ENCODE results near the gene PPIL6.

Gene PPIL6

GRCh38 chr6:109449064-109449794, 8.8 kb upstream of the PPIL6 start:
- no peak for DNase-seq (ENCODE audit: low spot score)

DNA sequence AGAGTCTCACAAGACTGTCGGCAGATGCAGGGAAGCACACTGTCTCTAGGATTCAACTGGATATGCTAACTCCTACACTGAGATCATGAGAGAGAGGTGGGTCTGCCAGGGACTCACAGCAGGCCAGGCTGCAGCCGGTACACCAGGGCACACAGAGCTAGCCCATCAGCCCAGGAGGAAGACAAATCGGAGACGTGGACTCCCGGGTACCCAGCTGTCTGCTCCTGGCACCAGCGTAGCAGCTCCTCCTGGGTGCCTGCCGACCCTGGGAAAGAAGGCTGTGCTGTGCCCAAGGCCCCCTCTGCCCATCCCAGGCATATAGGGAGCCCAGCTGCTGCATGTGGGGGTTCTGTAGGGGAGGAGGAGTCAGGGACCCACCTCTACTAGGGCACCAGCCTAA, 8.2 kb upstream of the PPIL6 start:
- no peak for DNase-seq (ENCODE audit: low spot score)

DNA sequence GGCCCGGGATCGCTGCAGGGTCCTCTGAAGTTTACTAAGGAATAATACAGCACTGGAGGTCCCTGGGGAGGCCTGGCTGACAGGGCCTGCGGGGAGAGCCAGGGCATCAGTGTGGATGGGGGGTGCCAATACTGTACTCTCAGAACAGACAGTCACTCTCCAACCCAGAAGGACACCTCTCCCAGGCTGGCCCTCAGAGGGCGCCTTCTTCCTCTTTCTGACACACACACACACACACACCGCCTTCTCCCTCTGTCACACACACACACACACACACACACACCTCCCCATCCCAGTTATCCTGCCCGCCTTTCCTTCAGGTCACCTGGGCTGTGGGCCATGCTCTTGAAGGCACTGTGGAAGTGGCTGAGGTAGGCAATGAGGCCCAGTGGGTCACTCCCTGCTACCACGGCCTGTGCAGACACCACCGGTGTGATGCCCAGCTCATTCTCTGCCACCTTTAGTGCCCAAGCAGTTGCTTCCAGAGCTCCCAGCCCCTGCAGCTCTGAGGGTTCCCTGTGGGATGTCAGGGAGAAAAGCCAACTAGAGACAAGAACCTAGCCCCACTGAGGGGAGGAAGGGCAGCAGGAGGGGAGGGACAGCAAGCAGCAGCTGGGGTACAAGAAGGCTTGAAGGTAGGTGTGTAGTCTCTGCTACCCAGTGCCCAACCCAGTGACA, 7.6 kb upstream of the PPIL6 start:
- no peak for DNase-seq (ENCODE audit: low spot score)

DNA sequence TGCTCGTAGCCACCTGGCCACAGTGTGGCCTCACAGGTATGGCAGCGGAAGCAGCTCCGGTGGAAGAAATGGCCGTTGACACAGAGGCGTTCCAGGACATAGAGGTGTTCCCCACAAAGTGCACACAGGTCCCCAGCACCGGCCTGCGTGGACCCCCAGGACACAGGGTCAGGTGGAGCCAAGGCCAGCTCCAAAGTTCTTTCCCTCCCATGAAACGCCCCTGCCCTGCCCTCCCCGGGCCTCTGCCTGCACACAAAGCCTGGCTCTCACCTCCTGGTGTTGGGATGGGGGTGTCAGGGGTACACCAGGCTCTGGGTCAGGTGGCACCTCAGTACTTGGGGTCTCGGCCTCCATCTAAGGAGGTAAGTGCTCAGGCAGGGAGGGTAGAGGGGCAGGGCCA, 6.7 kb upstream of the PPIL6 start:
- no peak for DNase-seq (ENCODE audit: low spot score)

- no peak for DNase-seq (ENCODE audit: low spot score)
These were observed 6.1 kb upstream of the PPIL6 start for GRCh38 chr6:109446541-109446940.

- no peak for DNase-seq (ENCODE audit: low spot score)
These were observed 5.6 kb upstream of the PPIL6 start for GRCh38 chr6:109446072-109446471.

GRCh38 chr6:109445382-109445781, 5.0 kb upstream of the PPIL6 start:
- DNase-seq (ENCODE audit: low spot score) = no peak

GRCh38 chr6:109443425-109443950, 3.1 kb upstream of the PPIL6 start:
- no peak for DNase-seq (ENCODE audit: low spot score)

DNA sequence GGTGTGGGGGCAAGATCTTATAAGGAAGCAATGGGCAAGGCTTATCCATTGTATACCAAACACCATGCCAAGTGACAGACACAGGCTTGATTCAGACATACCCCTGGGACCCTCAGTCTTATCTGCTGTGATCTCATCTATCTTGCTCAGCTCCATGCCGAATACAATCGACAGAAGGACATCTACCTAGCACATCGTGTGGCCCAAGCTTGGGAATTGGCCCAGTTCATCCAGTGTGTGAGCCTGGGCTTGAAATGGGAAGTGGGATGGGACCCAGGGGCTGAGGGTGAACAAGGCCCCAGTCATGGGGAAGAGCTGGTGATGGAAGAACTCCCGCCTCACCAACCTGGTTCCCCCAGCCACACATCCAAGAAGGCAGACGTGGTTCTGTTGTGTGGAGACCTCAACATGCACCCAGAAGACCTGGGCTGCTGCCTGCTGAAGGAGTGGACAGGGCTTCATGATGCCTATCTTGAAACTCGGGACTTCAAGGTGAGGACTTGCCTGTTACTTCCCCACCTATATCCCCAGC, 2.0 kb upstream of the PPIL6 start:
- no peak for DNase-seq (ENCODE audit: low spot score)

DNA sequence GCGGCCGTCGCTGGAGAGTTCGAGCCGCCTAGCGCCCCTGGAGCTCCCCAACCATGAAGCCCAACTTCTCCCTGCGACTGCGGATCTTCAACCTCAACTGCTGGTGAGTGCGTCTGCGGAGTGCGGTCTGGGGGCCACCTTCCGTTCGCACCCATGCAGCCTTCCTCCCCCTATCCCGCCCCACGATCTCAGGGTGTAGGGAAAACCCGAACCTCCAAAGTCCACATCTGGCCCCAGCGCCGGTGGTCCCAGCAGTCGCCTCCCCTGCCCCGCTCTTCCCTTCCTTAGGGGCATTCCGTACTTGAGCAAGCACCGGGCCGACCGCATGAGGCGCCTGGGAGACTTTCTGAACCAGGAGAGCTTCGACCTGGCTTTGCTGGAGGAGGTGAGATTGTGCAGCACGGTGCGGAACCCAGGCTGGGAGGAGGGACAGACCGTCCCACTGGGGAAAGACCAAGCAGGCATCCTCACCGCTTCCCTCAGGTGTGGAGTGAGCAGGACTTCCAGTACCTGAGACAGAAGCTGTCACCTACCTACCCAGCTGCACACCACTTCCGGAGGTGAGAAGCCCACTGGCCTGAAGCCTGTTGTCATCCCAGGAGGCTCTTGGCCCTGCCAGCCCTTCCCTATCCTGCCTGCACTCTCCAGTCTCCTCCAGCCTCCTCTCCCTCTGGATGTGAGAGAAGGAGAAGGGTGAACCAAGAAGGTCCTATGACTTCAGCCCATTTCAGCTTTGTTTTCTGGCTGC, 815 bp upstream of the PPIL6 start:
- DNase-seq (ENCODE audit: low spot score) = no peak

GRCh38 chr6:109436041-109436440, 4.4 kb downstream of the PPIL6 start:
- no peak for DNase-seq (ENCODE audit: low spot score)

DNA sequence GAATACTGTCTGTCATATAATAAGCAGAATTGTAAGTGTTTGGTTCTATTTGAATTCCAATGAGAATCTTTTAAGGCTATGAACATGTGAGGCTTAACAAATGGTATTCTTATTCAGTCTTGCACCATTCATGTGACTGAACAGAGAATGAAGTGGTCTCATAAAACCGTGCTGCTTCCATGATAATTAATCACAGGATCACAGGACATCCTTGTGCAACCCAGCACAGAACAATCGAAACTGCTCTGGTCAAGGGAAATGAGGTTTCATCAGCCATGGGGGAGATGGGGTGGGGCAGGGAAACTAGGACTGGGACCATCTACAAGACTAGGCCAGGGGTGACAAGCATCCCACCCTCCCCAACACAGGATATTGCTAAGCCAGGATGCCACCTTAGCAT, 6.0 kb downstream of the PPIL6 start:
- no peak for DNase-seq (ENCODE audit: low spot score)

GRCh38 chr6:109429496-109429895, 10.9 kb downstream of the PPIL6 start:
- no peak for DNase-seq (ENCODE audit: low spot score)

DNA sequence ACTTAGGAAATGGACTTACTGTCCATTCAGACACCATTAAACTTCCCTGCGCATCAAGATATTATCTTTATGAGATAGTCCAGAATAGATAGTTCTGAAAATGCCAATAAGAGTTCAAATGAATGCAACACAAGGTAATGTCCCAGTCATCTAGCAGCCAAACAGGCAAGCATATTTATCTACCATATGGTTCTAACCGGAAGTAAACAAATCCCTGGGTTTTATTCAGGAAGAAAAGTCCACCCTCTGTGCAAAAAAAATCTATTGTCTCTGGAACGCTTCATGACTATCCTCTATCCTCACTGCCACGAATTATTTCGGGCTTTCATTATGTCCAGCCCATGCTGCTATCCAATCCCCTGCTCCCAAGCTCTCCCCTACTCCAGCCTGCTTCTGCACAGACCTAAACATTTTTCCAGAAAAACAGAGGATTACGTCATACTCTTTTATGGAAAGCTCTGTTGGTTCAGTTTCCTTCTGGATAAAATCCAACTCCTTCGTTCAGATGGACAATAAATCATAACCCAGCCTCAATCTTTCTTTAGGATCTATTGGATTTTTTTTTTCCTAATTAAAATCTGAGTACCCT, 11.4 kb downstream of the PPIL6 start:
- DNase-seq (ENCODE audit: low spot score) = no peak

GRCh38 chr6:109424946-109425345, 15.5 kb downstream of the PPIL6 start:
- DNase-seq (ENCODE audit: low spot score) = no peak

DNA sequence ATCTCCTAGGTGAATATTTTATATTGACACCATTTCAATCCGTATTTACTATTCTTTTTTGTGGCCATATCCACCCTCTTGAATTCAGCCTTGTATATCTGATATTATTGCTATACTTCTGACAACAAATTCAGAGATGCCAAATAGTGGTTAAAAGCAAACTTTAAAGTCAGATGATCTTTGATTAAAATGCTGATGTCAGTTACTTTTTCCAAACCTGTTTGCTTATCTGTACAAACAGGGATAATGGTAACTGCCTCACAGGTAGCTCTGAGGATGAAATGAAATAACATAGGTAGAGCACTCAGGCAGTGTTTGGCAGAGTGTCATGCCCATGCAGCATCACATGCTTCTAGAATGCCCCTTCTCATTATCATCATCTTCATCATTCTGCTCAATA, 19.2 kb downstream of the PPIL6 start:
- DNase-seq (ENCODE audit: low spot score) = no peak

- no peak for DNase-seq (ENCODE audit: low spot score)
These were observed 19.7 kb downstream of the PPIL6 start for GRCh38 chr6:109420751-109421150.

DNA sequence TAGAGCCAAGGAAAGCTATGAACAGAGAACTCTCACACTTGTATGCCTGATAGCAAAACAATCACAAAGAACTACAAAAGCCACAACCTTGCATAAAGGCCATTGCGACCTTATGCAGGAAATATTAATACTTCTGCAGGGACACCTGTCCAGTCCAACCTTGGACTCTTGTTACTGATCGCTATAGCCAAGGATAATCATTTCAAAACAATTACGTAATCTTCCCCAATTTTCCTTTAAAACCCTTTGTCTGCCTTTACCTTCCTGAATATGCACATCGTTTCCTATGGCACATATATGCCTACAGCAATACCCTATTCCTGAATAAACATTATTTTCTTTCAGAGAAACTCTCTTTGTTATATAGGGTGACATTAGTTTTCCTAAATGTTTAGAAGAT, 22.8 kb downstream of the PPIL6 start:
- no peak for DNase-seq (ENCODE audit: low spot score)

DNA sequence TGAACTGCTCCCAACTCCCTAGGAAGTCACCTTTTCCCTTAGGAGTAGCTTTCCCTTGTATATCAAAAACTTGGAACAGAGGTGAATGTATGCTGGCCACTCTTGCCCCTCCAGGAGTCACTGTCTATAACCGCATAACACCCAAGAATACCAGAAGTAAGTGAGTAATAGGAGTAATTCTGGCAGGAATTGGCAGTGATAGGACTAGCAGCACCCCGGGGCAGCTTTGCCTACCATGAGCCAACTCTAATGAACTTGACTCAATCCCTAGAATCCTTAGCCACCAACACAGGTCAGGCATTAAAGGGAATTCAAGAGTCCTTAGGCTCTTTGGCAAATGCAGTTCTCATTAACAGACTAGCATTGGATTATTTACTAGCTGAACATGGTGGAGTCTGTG, 29.4 kb downstream of the PPIL6 start:
- DNase-seq (ENCODE audit: low spot score) = no peak

- no peak for DNase-seq (ENCODE audit: low spot score)
These were observed 34.2 kb downstream of the PPIL6 start for GRCh38 chr6:109406196-109406595.

- no peak for DNase-seq (ENCODE audit: low spot score)
These were observed 43.4 kb downstream of the PPIL6 start for GRCh38 chr6:109397020-109397419.

- DNase-seq (ENCODE audit: low spot score) = no peak
These were observed 44.2 kb downstream of the PPIL6 start for GRCh38 chr6:109396046-109396718.
